K562 (cell line): Measurements from ENCODE around the gene TMEFF1. TPM values are rescaled to one million over a fixed set of nuclear protein-coding genes. Genes with fewer than 3 reads are reported as not detected.
A peak's percentile ranks its signal among the peaks of the same experiment; 100 is the strongest.

ENCODE experiments used
- ELF1 ChIP-seq: fragments of 200-800 bp; sonication (Bioruptor generic); IDR thresholded peaks from 2 replicates; pipeline ENCODE4 v1.6.1; 2016; ENCODE audit warnings: missing genetic modification characterization, missing compliant biosample characterization
- FIP1L1 ChIP-seq: fragments of 200-400 bp; formaldehyde crosslinking; IDR thresholded peaks from 2 replicates; pipeline ENCODE4 v1.6.1; 2018; ENCODE audit warnings: mild to moderate bottlenecking, low read depth, low read length; ENCODE audit not compliant: poor library complexity, severe bottlenecking
- GABPB1 ChIP-seq: sonication (generic); formaldehyde crosslinking; IDR thresholded peaks from 2 replicates; pipeline ENCODE4 v1.8.0; 2022; ENCODE audit warnings: mild to moderate bottlenecking, missing genetic modification reagents
- HMGN3 ChIP-seq: IDR thresholded peaks from 2 replicates; pipeline ENCODE4 v1.6.1; 2011; ENCODE audit warnings: borderline replicate concordance, low read depth, mild to moderate bottlenecking, mixed read lengths, low read length; ENCODE audit not compliant: insufficient read length; ENCODE audit errors: extremely low read depth
- KDM5B ChIP-seq: fragments of 200-600 bp; sonication (generic); IDR thresholded peaks from 2 replicates; pipeline ENCODE4 v1.6.1; 2012; ENCODE audit warnings: low read depth, mild to moderate bottlenecking, moderate library complexity, low read length, control low read depth, inconsistent platforms; ENCODE audit not compliant: insufficient replicate concordance
- PHF21A ChIP-seq: fragments of 450-650 bp; IDR thresholded peaks from 2 replicates; pipeline ENCODE4 v1.6.1; 2017; ENCODE audit warnings: low read depth, borderline replicate concordance
- PHF8 ChIP-seq: fragments of 200-600 bp; sonication (generic); IDR thresholded peaks from 2 replicates; pipeline ENCODE4 v1.6.1; 2012; ENCODE audit warnings: mixed run types, mild to moderate bottlenecking, inconsistent platforms, low read length, moderate library complexity, borderline replicate concordance
- RBM34 ChIP-seq: fragments of 200-400 bp; formaldehyde crosslinking; IDR thresholded peaks from 2 replicates; pipeline ENCODE4 v1.6.1; 2018; ENCODE audit warnings: low read length, borderline replicate concordance; ENCODE audit not compliant: insufficient read depth
- TBP ChIP-seq: optimal IDR thresholded peaks from 2 replicates; pipeline ENCODE3; 2011; ENCODE audit warnings: low read depth, low read length, improper control_type of control experiment
- ZFX ChIP-seq: sonication (generic); formaldehyde crosslinking; IDR thresholded peaks from 2 replicates; pipeline ENCODE4 v1.8.0; 2022; ENCODE audit warnings: mild to moderate bottlenecking, missing genetic modification reagents, moderate library complexity
- ZNF584 ChIP-seq: fragments of 200-800 bp; sonication (Bioruptor generic); IDR thresholded peaks from 2 replicates; pipeline ENCODE4 v1.6.1; 2016; ENCODE audit warnings: low read depth, mild to moderate bottlenecking, missing genetic modification characterization, missing compliant biosample characterization
- polyA plus RNA-seq, 8 experiments: library from polyadenylated mRNA; depleted of rRNA in 4 of 8; stranded (reverse) in 5 of 8; unstranded in 3 of 8; fragments of >200 nt; fragmentation: Nextera tagmentation in 2 of 8; fragmentation: Illumina TruSeq in 1 of 8; extraction: Ambion mirVana in 2 of 8; extraction: Trizol in 1 of 8; gene quantifications; 2 replicates each; pipeline versions ENCODE4 v1.2.1 to v1.2.3, GENCODE V29; 2011 to 2014; ENCODE audit warnings: inconsistent platforms in 1 of 8, missing spikeins in 1 of 8
- total RNA-seq, 7 experiments: library from RNA; depleted of rRNA in 6 of 7; stranded (reverse); fragments of >200 nt in 6 of 7; fragmentation: Illumina TruSeq in 2 of 7; extraction: Trizol in 2 of 7; gene quantifications; 2 replicates each; pipeline versions ENCODE4 v1.2.1 to v1.2.3, GENCODE V29; 2011 to 2021; ENCODE audit warnings: low replicate concordance in 1 of 7
- TF ChIP-seq, protein P1 (sequence below): fragments of 450-650 bp; IDR thresholded peaks from 2 replicates; pipeline ENCODE4 v1.6.1; 2016; ENCODE audit warnings: low read depth
- TF ChIP-seq, protein P2 (sequence below): sonication (generic); formaldehyde crosslinking; IDR thresholded peaks from 2 replicates; pipeline ENCODE4 v1.8.0; 2022; ENCODE audit warnings: mild to moderate bottlenecking, missing genetic modification reagents
- TF ChIP-seq, protein P3 (sequence below), 3 experiments: fragments of 200-800 bp in 1 of 3; sonication (Bioruptor generic) in 1 of 3; sonication (generic) in 1 of 3; formaldehyde crosslinking in 1 of 3; IDR thresholded peaks; 2 replicates each; pipeline versions ENCODE4 v1.6.1 to v1.8.0; 2016 to 2022; ENCODE audit warnings: mild to moderate bottlenecking in 2 of 3, missing compliant biosample characterization in 2 of 3, missing genetic modification characterization in 2 of 3, missing genetic modification reagents in 1 of 3

Gene TMEFF1
- total and polyA plus RNA-seq, 9 of the 15 experiments (the other 6 are each of a cell fraction or from before 2014, with no cell fraction given): 0.07 to 1.1 (median 0.28) TPM; not detected in 2

- TF ChIP-seq, protein P1, sequence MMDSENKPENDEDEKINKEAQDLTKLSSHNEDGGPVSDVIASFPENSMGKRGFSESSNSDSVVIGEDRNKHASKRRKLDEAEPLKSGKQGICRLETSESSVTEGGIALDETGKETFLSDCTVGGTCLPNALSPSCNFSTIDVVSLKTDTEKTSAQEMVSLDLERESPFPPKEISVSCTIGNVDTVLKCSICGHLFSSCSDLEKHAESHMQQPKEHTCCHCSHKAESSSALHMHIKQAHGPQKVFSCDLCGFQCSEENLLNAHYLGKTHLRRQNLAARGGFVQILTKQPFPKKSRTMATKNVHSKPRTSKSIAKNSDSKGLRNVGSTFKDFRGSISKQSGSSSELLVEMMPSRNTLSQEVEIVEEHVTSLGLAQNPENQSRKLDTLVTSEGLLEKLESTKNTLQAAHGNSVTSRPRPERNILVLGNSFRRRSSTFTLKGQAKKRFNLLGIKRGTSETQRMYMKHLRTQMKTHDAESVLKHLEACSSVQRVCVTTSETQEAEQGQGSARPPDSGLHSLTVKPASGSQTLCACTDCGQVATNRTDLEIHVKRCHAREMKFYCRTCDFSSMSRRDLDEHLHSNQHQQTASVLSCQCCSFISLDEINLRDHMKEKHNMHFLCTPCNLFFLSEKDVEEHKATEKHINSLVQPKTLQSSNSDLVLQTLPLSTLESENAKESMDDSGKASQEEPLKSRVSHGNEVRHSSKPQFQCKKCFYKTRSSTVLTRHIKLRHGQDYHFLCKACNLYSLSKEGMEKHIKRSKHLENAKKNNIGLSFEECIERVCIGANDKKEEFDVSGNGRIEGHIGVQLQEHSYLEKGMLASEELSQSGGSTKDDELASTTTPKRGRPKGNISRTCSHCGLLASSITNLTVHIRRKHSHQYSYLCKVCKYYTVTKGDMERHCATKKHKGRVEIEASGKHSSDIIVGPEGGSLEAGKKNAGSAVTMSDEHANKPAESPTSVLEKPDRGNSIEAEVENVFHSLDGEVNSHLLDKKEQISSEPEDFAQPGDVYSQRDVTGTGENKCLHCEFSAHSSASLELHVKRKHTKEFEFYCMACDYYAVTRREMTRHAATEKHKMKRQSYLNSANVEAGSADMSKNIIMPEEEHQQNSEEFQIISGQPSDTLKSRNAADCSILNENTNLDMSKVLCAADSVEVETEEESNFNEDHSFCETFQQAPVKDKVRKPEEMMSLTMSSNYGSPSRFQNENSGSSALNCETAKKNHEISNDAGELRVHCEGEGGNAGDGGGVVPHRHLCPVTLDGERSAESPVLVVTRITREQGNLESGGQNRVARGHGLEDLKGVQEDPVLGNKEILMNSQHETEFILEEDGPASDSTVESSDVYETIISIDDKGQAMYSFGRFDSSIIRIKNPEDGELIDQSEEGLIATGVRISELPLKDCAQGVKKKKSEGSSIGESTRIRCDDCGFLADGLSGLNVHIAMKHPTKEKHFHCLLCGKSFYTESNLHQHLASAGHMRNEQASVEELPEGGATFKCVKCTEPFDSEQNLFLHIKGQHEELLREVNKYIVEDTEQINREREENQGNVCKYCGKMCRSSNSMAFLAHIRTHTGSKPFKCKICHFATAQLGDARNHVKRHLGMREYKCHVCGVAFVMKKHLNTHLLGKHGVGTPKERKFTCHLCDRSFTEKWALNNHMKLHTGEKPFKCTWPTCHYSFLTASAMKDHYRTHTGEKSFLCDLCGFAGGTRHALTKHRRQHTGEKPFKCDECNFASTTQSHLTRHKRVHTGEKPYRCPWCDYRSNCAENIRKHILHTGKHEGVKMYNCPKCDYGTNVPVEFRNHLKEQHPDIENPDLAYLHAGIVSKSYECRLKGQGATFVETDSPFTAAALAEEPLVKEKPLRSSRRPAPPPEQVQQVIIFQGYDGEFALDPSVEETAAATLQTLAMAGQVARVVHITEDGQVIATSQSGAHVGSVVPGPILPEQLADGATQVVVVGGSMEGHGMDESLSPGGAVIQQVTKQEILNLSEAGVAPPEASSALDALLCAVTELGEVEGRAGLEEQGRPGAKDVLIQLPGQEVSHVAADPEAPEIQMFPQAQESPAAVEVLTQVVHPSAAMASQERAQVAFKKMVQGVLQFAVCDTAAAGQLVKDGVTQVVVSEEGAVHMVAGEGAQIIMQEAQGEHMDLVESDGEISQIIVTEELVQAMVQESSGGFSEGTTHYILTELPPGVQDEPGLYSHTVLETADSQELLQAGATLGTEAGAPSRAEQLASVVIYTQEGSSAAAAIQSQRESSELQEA: no peak
- 0 out of 2 replicates have a peak, but pooled peaks have one; percentile 17 for TF ChIP-seq GABPB1
- TF ChIP-seq ELF1 (tag): peak; percentile 51; the same call in 1 of the 2 replicates
- peak; percentile 51 for TF ChIP-seq KDM5B
- TF ChIP-seq PHF21A: no peak
- TF ChIP-seq FIP1L1: no peak
- TF ChIP-seq ZFX (CRISPR knock-in tag): peak; percentile 65
- peak; percentile 22 for TF ChIP-seq HMGN3
- TF ChIP-seq RBM34: no peak
- TF ChIP-seq, protein P2, sequence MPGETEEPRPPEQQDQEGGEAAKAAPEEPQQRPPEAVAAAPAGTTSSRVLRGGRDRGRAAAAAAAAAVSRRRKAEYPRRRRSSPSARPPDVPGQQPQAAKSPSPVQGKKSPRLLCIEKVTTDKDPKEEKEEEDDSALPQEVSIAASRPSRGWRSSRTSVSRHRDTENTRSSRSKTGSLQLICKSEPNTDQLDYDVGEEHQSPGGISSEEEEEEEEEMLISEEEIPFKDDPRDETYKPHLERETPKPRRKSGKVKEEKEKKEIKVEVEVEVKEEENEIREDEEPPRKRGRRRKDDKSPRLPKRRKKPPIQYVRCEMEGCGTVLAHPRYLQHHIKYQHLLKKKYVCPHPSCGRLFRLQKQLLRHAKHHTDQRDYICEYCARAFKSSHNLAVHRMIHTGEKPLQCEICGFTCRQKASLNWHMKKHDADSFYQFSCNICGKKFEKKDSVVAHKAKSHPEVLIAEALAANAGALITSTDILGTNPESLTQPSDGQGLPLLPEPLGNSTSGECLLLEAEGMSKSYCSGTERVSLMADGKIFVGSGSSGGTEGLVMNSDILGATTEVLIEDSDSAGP (CRISPR knock-in tag): peak; percentile 85
- no peak for TF ChIP-seq TBP
- peak; percentile 44; the same call in 1 of the 2 replicates for TF ChIP-seq PHF8
- no peak for TF ChIP-seq ZNF584 (CRISPR knock-in tag)
- TF ChIP-seq, protein P3, sequence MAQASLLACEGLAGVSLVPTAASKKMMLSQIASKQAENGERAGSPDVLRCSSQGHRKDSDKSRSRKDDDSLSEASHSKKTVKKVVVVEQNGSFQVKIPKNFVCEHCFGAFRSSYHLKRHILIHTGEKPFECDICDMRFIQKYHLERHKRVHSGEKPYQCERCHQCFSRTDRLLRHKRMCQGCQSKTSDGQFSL (CRISPR knock-in tag; IDR thresholded peaks at IDR 0.05): no peak
- TF ChIP-seq, protein P3 (tag; IDR thresholded peaks at IDR 0.05): peak in 1 of 2 experiments; percentile 6; a peak in 1 of 4 replicates
Observed at GRCh38 chr9:100427366-100428263, 45.3 kb upstream of the TMEFF1 start (continued).
